HG02852 (cell line): ENCODE measurements around the gene ATP6AP1.

ENCODE experiments used
- ATAC-seq: cut with Tn5 transposase; IDR thresholded peaks from one replicate; pipeline ENCODE4 v1.9.1; 2021; ENCODE audit warnings: mild to moderate bottlenecking, moderate library complexity; ENCODE audit not compliant: unreplicated experiment

ATP6AP1 gene

GRCh38 chrX:154443992-154444754 lies 15.7 kb downstream of the ATP6AP1 start, which contains the start of gene FAM50A:
FAM50A (plus strand) TSS chrX:154444141; CDS start chrX:154444236, 95 bp downstream.
- peak; percentile 72 for ATAC-seq

DNA sequence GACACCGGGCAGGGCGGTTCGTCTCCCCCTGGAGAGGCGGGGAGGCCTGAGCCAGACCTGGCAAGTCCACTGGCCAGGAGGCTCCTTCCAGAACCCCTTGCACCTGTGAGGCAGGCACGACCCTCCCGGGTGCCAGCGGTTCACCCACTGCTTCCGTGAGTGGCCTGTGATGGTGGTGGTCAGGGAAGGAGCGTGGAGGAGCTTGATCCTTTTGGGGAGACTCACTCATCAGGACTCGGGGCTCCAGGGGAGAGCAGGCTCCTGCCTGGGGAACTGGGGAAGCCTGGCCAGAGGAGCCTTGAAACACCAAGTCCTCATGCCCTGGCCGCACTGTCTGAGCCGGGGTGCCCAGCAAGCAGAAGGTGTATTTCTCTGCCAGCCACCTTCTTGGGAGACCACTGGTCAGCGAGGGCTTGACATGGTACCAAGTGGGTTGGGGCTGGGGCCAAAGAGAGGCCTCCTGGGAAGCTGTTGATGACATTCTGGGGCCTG lies 16.3 kb downstream of the ATP6AP1 start:
- ATAC-seq, result no peak

- no peak for ATAC-seq
Measured at GRCh38 chrX:154445776-154446175, 17.3 kb downstream of the ATP6AP1 start.

- no peak for ATAC-seq
Measured at GRCh38 chrX:154446430-154446829, 18.0 kb downstream of the ATP6AP1 start.

DNA sequence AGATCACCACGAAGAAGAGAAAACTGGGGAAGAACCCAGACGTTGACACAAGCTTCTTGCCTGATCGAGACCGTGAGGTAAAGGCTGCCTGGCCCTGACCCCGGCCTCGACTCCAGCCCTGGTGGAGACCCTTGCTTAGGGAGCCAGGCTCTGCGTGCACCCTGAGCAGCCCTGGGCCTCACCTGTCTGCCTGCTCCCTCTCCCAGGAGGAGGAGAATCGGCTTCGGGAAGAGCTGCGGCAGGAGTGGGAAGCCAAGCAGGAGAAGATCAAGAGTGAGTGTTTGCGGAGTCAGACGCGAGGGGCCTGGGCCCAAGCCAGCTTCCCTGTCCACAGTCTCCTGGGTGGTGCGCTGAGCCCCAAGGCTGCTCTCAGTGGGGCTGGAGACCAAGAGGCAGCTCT lies 20.0 kb downstream of the ATP6AP1 start:
- no peak for ATAC-seq

GRCh38 chrX:154449618-154450017 lies 21.1 kb downstream of the ATP6AP1 start:
- ATAC-seq, result no peak

DNA sequence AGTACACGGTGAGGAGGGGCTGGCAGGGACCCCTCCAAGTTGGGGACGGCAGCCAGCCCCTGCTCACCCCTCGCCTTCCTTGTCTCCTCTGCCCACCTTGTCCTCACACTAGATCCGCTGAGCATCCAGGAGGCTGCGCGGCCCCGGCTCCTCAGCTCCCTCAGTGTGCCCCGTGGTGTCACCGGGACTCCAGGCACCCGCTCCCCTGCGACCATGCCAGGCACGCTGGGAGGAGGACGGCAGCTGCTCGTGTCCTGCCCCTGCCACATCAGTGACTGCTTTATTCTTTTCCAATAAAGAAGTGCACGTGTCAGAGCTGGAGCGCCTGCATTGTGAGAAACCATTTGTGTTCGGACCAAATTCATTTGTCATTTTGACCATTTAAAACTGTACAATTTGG lies 21.8 kb downstream of the ATP6AP1 start:
- ATAC-seq, result no peak

- no peak for ATAC-seq
Measured at GRCh38 chrX:154452823-154453222, 24.3 kb downstream of the ATP6AP1 start.

- ATAC-seq, result peak; percentile 40
Measured at GRCh38 chrX:154457491-154458115, 29.1 kb downstream of the ATP6AP1 start.

DNA sequence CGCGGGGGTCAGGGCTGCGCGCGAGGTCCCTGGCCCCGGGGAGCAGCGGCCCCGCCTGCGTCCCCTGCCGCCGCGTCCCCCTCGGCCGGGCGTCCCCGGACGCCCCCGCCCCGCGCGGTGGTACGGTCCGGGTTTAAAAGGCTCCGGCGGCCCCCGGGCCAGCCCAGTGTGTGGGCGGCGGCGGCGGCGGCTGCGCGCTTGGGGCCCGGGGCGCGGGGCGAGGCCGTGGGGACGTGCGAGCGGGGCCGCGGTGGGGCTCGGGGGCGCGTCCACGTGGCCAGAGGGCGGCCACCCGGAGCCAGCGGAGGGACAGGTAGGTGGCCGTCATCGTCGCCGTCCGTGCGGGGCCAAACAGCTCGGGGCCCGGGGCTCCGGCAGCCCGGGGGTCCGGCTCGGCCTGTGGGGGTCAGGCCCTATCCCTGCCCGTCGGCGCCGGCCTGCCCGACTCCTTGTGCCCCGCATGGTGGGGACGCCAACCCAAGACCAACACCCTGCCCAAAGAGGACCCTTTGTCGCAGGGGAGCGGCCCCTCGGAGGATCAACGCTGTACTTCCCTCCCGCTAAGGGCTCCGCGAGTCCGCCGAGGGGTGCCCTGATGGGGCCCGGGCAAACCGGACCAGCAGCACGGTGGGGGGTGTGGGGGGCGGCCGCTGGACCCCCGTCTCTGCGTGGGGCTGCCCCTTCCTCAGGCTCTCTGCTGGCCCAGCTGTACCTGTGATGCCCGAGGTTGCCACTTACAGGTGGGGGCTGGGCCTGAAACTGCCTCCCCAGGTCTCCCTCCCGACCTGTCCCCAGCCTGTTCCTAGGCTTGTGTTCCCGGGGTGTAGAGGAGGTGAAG lies 29.9 kb downstream of the ATP6AP1 start, which contains the start of gene PLXNA3:
Gene PLXNA3 (plus strand): TSS at position 166 of the 838 bp plus-strand sequence. CDS start 1,903 bp downstream, outside the sequence.
- peak; percentile 60 for ATAC-seq

GRCh38 chrX:154458954-154459778 lies 30.7 kb downstream of the ATP6AP1 start:
- ATAC-seq, result no peak

- no peak for ATAC-seq
Measured at GRCh38 chrX:154459832-154460231, 31.4 kb downstream of the ATP6AP1 start.

- ATAC-seq, result no peak
Measured at GRCh38 chrX:154460326-154460725, 31.8 kb downstream of the ATP6AP1 start.

- ATAC-seq, result no peak
Measured at GRCh38 chrX:154462396-154462795, 33.9 kb downstream of the ATP6AP1 start.

DNA sequence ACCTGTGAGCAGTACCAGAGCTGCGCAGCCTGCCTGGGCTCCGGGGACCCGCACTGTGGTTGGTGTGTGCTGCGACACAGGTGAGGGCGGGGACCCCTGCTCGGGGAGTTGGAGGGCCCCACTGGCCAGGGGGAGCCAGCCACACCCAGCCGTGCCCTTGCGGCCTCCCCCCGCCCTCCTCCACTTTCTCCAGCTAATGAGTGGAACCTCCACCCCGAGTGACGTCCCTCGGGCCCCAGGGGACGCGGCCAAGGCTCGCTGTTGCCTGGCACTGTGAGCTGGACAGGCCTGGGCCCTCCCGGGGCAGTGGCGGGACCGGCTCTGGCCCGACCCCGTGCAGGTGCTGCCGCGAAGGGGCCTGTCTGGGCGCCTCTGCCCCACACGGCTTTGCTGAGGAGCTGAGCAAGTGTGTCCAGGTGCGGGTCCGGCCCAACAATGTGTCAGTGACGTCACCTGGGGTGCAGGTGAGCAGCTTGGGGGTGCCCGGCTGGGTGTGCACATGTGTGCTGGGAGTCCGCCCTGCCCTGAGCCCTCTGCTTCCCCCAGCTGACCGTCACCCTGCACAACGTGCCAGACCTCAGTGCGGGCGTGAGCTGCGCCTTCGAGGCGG lies 35.2 kb downstream of the ATP6AP1 start:
- no peak for ATAC-seq

- ATAC-seq, result no peak
Measured at GRCh38 chrX:154464806-154465365, 36.4 kb downstream of the ATP6AP1 start.

- ATAC-seq, result no peak
Measured at GRCh38 chrX:154465601-154466000, 37.1 kb downstream of the ATP6AP1 start.

- ATAC-seq, result no peak
Measured at GRCh38 chrX:154466036-154466435, 37.6 kb downstream of the ATP6AP1 start.

GRCh38 chrX:154466907-154467306 lies 38.4 kb downstream of the ATP6AP1 start:
- no peak for ATAC-seq

DNA sequence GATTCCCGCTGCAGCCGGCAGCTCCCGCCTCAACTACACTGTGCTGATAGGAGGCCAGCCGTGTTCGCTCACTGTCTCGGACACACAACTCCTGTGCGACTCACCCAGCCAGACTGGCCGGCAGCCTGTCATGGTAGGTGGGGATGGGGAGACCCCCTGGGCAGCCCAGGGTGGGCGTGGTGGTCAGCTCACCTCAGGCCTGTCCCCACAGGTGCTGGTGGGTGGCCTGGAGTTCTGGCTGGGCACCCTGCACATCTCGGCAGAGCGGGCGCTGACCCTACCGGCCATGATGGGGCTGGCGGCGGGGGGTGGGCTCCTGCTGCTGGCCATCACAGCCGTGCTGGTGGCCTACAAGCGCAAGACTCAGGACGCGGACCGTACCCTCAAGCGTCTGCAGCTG lies 39.1 kb downstream of the ATP6AP1 start:
- ATAC-seq, result no peak
